Measurements from ENCODE around the gene MEI4. TPM values are rescaled to one million over a fixed set of nuclear protein-coding genes. Genes with fewer than 3 reads are reported as not detected.

MEI4 gene
- total RNA-seq, 1 donor from 2014 or later = not detected

GRCh38 chr6:77814119-77814518, 161.3 kb downstream of the MEI4 start:
- no peak for TF ChIP-seq CTCF (IDR thresholded peaks at IDR 0.05)
- H3K27ac Mint-ChIP-seq (ENCODE audit: unreplicated experiment) = no peak overlapping the region
- DNase-seq (ENCODE audit: low spot score) = no peak
- H3K27me3 Mint-ChIP-seq (ENCODE audit: low read depth) = peaks cover 3% of the 10 kb centered on the region
- no peak overlapping the region for H3K4me3 Mint-ChIP-seq (ENCODE audit: unreplicated experiment)
- H3K4me1 Mint-ChIP-seq (ENCODE audit: low read depth) = no peaks in the 10 kb centered on the region
- H3K9me3 Mint-ChIP-seq (ENCODE audit: low read depth) = no peaks in the 10 kb centered on the region
- H3K36me3 Mint-ChIP-seq (ENCODE audit: low read depth) = no peaks in the 10 kb centered on the region

- TF ChIP-seq CTCF (IDR thresholded peaks at IDR 0.05) = no peak
- H3K27ac Mint-ChIP-seq (ENCODE audit: unreplicated experiment) = no peak overlapping the region
- peaks cover 3% of the 10 kb centered on the region for H3K27me3 Mint-ChIP-seq (ENCODE audit: low read depth)
- no peaks in the 10 kb centered on the region for H3K9me3 Mint-ChIP-seq (ENCODE audit: low read depth)
- DNase-seq (ENCODE audit: low spot score) = no peak
- H3K4me3 Mint-ChIP-seq (ENCODE audit: unreplicated experiment) = no peak overlapping the region
- H3K36me3 Mint-ChIP-seq (ENCODE audit: low read depth) = no peaks in the 10 kb centered on the region
- no peaks in the 10 kb centered on the region for H3K4me1 Mint-ChIP-seq (ENCODE audit: low read depth)
Observed at GRCh38 chr6:77815531-77815930, 162.7 kb downstream of the MEI4 start.

GRCh38 chr6:77816766-77817270, 164.0 kb downstream of the MEI4 start:
- no peak for DNase-seq (ENCODE audit: low spot score)
- H3K36me3 Mint-ChIP-seq (ENCODE audit: low read depth) = no peaks in the 10 kb centered on the region
- H3K27ac Mint-ChIP-seq (ENCODE audit: unreplicated experiment) = no peak overlapping the region
- H3K27me3 Mint-ChIP-seq (ENCODE audit: low read depth) = peaks cover 3% of the 10 kb centered on the region
- H3K4me3 Mint-ChIP-seq (ENCODE audit: unreplicated experiment) = no peak overlapping the region
- no peak for TF ChIP-seq CTCF (IDR thresholded peaks at IDR 0.05)
- no peaks in the 10 kb centered on the region for H3K4me1 Mint-ChIP-seq (ENCODE audit: low read depth)
- no peaks in the 10 kb centered on the region for H3K9me3 Mint-ChIP-seq (ENCODE audit: low read depth)

GRCh38 chr6:77822265-77822664, 169.4 kb downstream of the MEI4 start:
- TF ChIP-seq CTCF (IDR thresholded peaks at IDR 0.05) = no peak
- Mint-ChIP-seq H3K36me3 (ENCODE audit: low read depth) (no peaks in the 10 kb centered on the region), H3K27me3 (ENCODE audit: low read depth) (no peaks in the 10 kb centered on the region), H3K9me3 (ENCODE audit: low read depth) (no peaks in the 10 kb centered on the region), H3K27ac (ENCODE audit: unreplicated experiment) (no peak overlapping the region), H3K4me1 (ENCODE audit: low read depth) (no peaks in the 10 kb centered on the region), H3K4me3 (ENCODE audit: unreplicated experiment) (no peak overlapping the region)
- no peak for DNase-seq (ENCODE audit: low spot score)

- Mint-ChIP-seq H3K27ac (ENCODE audit: unreplicated experiment) (no peak overlapping the region), H3K36me3 (ENCODE audit: low read depth) (no peaks in the 10 kb centered on the region), H3K27me3 (ENCODE audit: low read depth) (no peaks in the 10 kb centered on the region), H3K4me1 (ENCODE audit: low read depth) (no peaks in the 10 kb centered on the region), H3K4me3 (ENCODE audit: unreplicated experiment) (no peak overlapping the region), H3K9me3 (ENCODE audit: low read depth) (no peaks in the 10 kb centered on the region)
- TF ChIP-seq CTCF (IDR thresholded peaks at IDR 0.05) = no peak
- DNase-seq (ENCODE audit: low spot score) = no peak
Observed at GRCh38 chr6:77825204-77825603, 172.4 kb downstream of the MEI4 start.

Measured in chondrocyte (in vitro differentiated cells).